ENCODE data around the gene FAM193B.
"Not testable (repeated sequence)": the region's sequence is repeated elsewhere in the genome, so short reads cannot be mapped to it uniquely, and the experiment has no call there.

The FAM193B gene

GRCh38 chr5:177487144-177487543 lies 67.2 kb downstream of the FAM193B start:
- peak overlapping the region in 1 of 2 donors; percentile 30 for H3K27ac ChIP-seq
- no peak overlapping the region for H3K4me3 ChIP-seq
- no peak for TF ChIP-seq CTCF (IDR thresholded peaks at IDR 0.05)
- DNase-seq (ENCODE audit: low spot score) = no peak

GRCh38 chr5:177486256-177486655 lies 68.1 kb downstream of the FAM193B start:
- TF ChIP-seq CTCF (IDR thresholded peaks at IDR 0.05) = no peak

GRCh38 chr5:177485753-177486152 lies 68.6 kb downstream of the FAM193B start:
- not testable (repeated sequence) for DNase-seq (ENCODE audit: low spot score); H3K4me3 ChIP-seq
- peak overlapping the region in 1 of 2 donors; percentile 74 for H3K27ac ChIP-seq

More at GRCh38 chr5:177486256-177486655, 68.1 kb downstream of the FAM193B start:
- H3K27ac ChIP-seq = no peak overlapping the region
- DNase-seq (ENCODE audit: low spot score) = no peak
- H3K4me3 ChIP-seq = no peak overlapping the region

- no peak for TF ChIP-seq CTCF (IDR thresholded peaks at IDR 0.05)
- H3K27ac ChIP-seq = peak overlapping the region; percentile 17 to 74
- DNase-seq (ENCODE audit: low spot score) = no peak
Measured at GRCh38 chr5:177484902-177485549, 69.3 kb downstream of the FAM193B start.

GRCh38 chr5:177483994-177484901 lies 70.1 kb downstream of the FAM193B start:
- TF ChIP-seq CTCF (IDR thresholded peaks at IDR 0.05) = no peak
- no peak for DNase-seq (ENCODE audit: low spot score)
- peak overlapping the region; percentile 20 to 74 for H3K27ac ChIP-seq
- no peak overlapping the region for H3K4me3 ChIP-seq

More at GRCh38 chr5:177484902-177485549, 69.3 kb downstream of the FAM193B start:
- no peak overlapping the region for H3K4me3 ChIP-seq

GRCh38 chr5:177483042-177483441 lies 71.3 kb downstream of the FAM193B start:
- Histone ChIP-seq H3K27ac (peak overlapping the region; percentile 20 to 74), H3K4me3 (no peak overlapping the region)
- no peak for DNase-seq (ENCODE audit: low spot score)
- no peak for TF ChIP-seq CTCF (IDR thresholded peaks at IDR 0.05)

GRCh38 chr5:177482359-177482795 lies 72.0 kb downstream of the FAM193B start:
- no peak for TF ChIP-seq CTCF (IDR thresholded peaks at IDR 0.05)
- DNase-seq (ENCODE audit: low spot score) = no peak
- Histone ChIP-seq H3K4me3 (no peak overlapping the region), H3K27ac (peak overlapping the region in 1 of 2 donors; percentile 26)

Data from coronary artery (tissue), 2 donors.